GM19099 (cell line): ENCODE results near the gene SPRED3.

Experiments used
- POLR2A ChIP-seq: IDR thresholded peaks from 3 replicates; pipeline ENCODE4 v1.6.1; 2011; ENCODE audit warnings: low read depth; ENCODE audit not compliant: insufficient read length; ENCODE audit errors: extremely low read depth

The SPRED3 gene

GRCh38 chr19:38422438-38422837, 33.9 kb downstream of the SPRED3 start:
- no peak for TF ChIP-seq POLR2A

DNA sequence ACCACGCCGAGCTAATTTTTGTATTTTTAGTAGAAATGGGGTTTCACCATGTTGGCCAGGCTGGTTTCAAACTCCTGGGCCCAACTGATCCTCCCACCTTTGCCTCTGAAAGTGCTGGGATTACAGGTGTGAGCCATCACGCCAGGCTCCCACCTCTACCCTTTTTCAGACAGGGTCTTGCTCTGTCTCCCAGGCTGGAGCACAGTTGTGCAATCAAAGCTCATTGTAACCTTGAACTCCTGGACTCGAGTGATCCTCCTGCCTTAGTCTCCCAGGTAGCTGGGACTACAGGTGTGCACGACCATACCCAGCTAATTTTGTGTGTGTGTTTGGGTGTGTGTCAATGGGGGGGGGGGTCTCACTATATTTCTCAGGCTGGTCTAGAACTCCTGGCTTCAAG, 35.8 kb downstream of the SPRED3 start:
- TF ChIP-seq POLR2A: no peak

- no peak for TF ChIP-seq POLR2A
Measured at GRCh38 chr19:38425222-38425809, 36.8 kb downstream of the SPRED3 start.

DNA sequence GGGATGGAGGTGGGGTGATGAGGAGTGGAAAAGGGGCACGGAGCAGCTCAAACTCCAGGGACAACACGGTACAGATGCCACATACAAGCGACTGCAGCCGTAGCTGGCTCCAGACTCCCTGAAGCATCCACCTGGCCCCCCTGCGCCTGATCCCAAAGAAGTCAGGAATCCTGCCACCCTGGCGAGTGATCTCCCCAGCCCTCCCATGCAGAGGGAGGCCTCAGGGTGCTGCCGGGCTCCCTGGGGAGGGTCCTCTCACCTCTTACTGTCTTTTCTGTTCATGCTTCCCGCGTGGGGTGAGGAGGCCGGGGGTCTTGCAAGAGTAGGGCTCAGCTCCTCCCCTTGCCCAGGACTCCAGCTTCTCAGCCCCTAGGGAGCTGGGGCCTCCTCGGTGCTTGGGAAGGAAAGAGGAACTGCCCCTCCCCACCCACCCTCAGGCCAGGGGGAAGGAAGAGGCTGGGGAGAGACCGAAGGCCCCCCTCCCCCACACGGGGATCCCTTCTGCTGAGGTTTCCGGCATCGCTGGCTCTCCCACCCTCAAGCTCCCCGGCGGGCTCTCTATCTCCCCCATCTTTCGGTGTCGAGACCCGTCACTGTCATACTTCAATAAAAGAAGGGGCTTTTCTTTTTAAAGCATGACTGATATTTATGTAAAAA, 37.4 kb downstream of the SPRED3 start, which contains the start of gene RASGRP4:
Gene RASGRP4 (minus strand): TSS at position 410 of the 657 bp plus-strand sequence. CDS start 128 bp downstream, at position 282.
- TF ChIP-seq POLR2A: no peak

DNA sequence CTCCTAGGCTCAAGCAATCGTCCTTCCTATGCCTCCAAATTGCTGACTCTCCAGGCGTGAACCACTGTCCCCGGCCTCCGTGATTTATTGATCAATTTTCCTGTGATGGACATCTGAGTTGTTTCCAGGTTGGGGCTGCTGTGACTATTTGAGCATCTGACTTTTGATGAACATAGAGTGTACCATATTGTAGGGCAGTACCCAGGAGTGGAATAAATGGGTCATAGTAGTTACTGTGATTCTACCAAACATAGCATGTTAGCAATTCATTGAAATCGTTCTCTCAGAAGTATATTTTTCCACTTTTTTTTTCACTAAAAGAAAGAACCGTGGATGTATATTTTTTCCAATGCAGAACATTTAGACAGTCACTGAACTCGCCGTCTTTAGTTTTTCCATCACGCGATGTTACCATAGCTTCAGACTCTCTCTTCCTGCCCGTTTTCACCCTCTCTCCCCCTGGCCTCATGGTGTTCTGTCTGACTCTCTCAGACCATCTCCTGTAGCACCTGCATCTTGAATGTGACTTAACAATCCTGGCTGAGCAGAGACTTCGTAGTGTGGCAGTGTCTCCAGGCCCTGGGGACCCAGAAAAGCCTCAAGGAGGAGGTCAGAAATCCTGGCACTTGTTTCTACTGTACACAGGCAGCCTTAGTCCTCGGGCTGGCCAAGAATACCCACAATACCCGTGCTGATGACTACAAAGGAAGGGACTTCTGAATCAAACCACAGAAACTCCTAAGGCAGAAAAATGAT, 40.7 kb downstream of the SPRED3 start:
- TF ChIP-seq POLR2A: no peak

- TF ChIP-seq POLR2A: no peak
Measured at GRCh38 chr19:38429811-38430156, 41.3 kb downstream of the SPRED3 start.

DNA sequence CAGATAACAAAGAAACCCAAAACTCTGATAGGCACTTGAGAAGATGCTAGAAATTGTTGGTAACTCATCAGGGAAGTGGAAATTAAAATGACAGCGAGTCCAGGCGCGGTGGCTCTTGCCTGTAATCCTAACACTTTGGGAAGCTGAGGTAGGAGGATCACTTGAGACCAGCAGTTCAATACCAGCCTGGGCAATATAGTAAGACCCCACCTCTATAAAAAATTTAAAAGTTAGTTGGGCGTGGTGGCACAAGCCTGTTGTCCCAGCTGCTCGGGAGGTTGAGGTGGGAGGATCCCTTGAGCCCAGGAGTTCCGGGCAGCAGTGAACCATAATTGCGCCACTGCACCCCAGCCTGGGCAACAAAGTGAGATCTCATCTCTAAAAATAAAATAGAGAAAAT, 42.4 kb downstream of the SPRED3 start:
- no peak for TF ChIP-seq POLR2A

DNA sequence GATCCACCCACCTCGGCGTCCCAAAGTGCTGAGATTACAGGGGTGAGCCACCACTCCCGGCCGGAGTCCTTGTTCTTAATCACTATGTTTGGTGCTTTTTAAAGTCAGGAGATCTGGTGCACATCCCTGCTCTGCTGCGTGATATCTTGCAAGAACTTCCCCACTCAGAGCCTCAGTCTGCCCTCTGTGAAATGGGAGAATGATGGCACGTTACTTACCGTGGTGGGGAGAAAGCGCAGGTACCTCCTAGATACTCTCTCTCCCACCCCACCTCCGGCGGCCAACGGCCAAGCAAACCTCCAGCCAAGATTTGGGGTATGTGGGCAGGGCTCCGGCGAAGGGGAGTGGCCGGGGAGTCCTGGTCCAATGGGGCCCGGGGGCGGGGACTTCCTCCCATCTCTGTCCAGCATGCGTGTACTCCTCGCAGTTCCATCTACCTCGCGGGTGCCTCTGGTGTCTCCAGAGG, 44.8 kb downstream of the SPRED3 start, which contains the start of gene RYR1:
Gene RYR1 (plus strand): TSS at position 424 of the 466 bp plus-strand sequence. CDS start 139 bp downstream, outside the sequence.
- no peak for TF ChIP-seq POLR2A

DNA sequence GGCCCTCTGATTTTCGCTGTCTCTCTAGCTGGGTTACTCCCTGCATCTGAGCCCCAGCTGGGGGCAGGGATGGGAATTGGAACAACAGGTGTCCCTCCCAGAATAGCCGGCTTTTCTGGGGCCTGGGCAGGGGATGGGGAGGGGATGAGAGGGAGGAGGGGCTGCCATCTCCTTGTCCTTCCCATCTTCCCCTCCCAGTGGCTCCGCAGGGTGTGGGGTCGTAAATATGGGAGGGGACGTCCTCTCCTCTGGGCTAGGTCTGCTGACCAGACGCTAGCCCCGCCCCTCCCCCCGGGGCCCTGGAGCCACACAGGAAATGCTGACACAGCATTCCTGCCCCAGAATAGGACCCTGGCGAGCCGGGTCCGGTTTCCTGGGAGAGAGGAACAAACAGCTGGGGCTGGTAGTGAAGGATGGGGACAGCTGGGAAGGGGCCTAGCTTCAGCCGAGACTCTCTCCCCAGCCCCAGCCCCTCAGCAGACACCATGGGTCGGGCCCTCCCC, 46.1 kb downstream of the SPRED3 start:
- no peak for TF ChIP-seq POLR2A

GRCh38 chr19:38437295-38437694, 48.8 kb downstream of the SPRED3 start:
- no peak for TF ChIP-seq POLR2A

DNA sequence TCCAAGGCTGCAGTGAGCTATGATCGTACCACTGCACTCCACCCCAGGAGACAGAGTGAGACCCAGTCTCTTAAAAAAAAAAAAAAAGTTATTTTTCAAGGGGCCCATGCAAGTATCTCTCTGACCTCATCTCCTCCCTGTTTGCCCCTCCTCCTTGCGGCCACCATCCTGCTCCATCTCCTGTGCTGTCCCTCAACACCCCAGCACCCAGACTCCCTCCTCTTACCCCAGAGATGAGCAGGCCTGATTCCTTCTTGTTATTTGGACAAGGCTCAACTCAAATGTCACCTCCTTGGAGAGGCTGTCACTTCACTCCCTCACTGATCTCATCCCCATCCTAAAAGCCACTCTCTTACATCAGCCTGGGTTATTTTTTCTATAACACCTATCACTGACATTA, 49.4 kb downstream of the SPRED3 start:
- TF ChIP-seq POLR2A: no peak

- no peak for TF ChIP-seq POLR2A
Measured at GRCh38 chr19:38440592-38440991, 52.1 kb downstream of the SPRED3 start.

DNA sequence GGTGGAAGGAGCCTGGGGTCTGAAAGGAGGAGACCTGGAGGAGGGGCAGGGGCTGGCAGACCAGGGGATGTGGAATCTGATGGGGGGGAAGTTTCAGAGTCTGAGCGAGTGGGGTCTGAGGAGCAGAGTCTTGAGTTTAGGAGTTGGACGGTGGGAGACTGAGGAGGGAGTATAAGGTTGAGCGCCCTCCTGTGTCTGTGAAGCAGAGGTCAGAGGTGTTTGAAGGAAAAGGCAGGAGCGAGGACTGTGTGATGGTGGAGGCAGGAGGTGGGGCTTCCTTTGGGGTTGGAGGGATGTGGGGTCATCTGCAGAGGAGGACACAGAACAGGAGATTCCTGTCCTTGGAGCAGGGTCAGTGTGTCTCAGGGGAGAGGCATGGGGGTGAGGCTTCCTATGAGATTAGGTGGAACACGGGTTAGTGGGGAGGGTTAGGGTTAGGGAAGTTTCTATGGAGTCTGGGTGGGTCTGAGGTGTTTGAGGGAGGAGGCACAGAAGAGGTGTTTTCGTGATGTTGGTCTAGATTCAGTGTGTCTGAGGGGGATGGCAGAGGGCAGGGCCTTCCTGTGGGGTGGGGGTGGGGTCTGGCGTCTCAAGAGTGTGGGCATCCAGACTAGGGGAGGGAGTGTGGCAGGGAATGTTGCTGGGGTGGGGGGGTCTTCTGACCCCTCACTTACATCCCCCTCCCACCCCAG, 53.3 kb downstream of the SPRED3 start:
- no peak for TF ChIP-seq POLR2A

DNA sequence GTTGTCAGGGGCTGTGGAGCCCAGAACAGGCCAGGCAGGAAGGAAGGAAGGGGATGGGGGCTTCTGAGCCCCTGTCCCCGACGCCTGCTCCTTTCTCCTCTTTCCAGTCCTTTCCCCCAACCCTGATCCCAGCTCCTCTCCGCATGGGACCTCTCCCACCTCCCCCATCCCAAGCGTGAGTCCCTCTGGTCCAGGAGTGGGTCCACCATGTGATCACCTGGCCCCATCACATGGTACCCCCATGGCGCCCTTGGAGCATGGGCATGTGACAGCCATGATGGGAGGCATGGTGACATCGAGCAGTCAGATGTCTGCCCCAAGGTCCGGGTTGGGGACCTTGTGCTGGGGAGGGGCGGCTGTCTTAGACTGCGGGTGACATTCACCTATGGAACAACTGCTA, 54.2 kb downstream of the SPRED3 start:
- TF ChIP-seq POLR2A: no peak

DNA sequence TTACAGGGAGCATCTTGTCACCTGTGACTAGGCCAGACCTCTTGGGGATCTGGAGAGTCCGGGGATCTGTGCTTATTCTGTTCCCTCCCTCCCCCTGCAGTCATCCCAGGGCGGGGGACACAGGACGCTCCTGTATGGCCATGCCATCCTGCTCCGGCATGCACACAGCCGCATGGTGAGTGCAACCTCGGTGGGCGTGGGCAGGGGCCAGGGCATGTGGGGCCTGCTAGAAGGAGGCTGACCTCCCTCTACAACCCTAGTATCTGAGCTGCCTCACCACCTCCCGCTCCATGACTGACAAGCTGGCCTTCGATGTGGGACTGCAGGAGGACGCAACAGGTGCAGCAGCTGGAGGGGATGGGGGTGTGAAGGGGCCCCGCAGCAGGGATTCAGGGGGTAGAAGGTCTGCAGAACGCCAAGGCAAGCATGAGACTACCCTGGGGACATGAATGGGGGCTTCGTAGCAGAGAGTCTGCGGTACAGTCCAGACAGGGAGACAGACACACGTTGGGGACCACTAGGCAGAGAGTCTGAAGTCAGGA, 55.0 kb downstream of the SPRED3 start:
- no peak for TF ChIP-seq POLR2A
